GM12874 (cell line): ENCODE results near the gene KAZALD1.

Experiments
- TF ChIP-seq, protein P1 (sequence below): IDR thresholded peaks from 2 replicates; pipeline ENCODE4 v1.5.1; 2011; ENCODE audit warnings: low read depth, mild to moderate bottlenecking, control low read depth, low read length, moderate library complexity; ENCODE audit not compliant: insufficient read depth

Gene KAZALD1

DNA sequence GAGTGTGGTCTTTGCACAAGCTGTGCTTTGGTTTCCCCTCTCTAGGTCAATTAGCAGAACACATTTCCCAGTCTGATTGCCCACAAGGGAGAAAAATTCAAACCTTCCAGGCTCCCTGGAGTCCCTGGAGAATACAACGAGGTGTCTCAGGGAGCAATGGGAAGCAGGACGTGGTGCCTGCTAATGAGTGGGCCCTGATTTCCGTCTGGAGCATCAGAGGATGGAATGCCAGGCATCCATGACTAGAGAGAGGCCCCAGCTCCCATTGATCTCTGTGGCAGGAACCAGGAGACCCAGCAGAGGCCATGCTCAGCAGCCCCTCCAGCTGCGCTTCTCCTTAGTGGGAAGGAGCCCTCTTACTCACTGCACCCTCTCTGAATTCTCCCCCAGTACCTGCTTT, 36.1 kb downstream of the KAZALD1 start:
- TF ChIP-seq, protein P1, sequence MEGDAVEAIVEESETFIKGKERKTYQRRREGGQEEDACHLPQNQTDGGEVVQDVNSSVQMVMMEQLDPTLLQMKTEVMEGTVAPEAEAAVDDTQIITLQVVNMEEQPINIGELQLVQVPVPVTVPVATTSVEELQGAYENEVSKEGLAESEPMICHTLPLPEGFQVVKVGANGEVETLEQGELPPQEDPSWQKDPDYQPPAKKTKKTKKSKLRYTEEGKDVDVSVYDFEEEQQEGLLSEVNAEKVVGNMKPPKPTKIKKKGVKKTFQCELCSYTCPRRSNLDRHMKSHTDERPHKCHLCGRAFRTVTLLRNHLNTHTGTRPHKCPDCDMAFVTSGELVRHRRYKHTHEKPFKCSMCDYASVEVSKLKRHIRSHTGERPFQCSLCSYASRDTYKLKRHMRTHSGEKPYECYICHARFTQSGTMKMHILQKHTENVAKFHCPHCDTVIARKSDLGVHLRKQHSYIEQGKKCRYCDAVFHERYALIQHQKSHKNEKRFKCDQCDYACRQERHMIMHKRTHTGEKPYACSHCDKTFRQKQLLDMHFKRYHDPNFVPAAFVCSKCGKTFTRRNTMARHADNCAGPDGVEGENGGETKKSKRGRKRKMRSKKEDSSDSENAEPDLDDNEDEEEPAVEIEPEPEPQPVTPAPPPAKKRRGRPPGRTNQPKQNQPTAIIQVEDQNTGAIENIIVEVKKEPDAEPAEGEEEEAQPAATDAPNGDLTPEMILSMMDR = no peak

DNA sequence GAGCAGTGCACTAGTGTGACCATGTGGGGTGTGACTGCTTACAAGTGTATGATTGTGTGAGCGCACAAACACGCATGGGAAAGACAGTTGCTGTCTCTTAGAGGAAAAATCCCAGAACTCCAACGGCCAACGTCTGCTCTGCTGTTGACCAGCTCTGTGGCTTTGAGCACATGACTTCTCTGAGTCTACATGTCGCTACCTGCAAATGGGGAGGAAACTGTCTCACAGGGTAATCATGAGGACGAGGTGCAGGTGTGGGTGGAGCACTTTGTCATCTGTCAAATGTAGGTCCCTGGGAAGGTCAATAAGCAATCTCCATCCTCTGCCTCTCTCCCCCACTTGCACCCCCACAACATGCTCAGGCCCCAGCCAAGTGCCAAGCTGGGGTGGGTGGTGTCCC, 38.1 kb downstream of the KAZALD1 start:
- TF ChIP-seq, protein P1 = no peak

DNA sequence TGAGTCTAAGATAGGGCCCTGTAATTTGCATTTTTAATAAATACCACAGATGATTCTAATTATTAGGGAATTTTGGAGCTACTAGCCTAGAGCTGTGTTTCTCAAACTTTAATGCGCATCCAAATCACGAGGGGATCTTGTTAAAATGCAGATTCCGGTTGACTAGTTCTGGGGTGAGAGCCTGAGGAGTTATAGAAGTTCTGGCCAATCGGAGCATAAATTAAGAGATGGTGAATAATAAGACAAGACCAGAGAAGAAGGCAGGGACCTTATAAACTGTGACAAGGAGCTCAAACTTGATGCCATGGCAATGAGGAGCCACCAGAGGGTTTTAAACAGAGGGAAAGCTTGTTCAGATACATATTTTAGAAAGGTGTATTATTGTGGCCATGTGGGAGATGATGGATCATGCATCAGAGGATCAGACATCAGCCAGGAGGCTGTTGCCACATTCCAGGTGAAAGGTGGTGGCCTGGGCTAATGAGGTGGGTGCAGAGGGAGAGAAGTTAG, 39.6 kb downstream of the KAZALD1 start:
- TF ChIP-seq, protein P1 = no peak

DNA sequence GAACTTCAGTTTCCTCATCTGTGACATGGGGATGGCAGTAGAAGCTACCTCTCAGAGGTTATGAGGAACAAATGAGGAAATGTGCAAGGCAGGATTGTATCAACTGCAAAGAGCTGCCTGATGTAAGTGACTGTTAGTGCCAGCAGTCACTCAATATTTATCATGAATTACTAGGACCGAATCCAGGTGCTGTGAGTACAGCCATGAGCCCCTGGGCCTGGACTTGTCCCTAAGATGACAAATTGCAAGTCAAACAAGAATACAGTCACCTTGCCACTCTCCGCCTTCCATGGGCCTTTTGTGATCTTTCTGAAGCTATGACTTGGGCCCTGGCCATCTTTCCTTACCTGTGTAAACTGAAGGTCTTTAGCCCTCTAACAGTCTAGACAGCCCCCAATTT, 41.6 kb downstream of the KAZALD1 start:
- TF ChIP-seq, protein P1 = no peak

DNA sequence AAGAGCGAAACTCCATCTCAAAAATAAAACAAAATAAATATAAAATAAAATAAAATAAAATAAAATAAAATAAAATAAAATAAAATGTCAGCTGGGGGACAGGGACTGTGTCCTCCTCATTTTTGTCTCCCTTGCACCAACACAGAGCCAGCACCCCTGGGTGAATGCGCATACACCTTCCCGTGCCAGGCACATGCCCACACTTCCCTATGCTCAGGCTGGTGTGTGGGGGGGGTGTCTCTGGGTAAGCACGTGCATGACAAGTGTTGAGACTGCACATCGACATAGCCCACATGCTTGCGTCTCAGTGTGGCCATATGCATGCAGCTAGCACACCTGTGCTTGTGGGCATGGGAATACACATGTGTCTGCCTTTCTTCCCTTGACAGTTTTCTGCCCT, 44.6 kb downstream of the KAZALD1 start:
- TF ChIP-seq, protein P1 = no peak

DNA sequence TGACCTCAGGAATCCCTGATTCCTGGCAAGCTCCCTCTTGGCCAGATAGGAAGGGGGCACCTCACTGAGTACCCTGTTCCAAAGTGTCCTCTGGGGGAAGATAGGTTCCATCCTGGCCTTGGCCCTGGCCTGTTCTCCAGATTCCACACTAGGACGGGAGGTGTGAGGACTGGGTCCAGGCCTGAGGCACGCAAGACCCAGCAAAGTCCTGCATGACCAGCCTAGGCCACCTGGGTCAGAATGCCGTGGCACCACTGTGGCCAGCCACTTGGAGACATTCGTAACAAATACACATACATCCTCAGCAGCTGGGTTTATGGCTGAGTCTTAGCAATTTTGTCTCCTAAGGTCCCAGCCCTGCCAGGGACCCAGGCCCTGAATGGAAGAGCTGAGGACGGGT, 46.0 kb downstream of the KAZALD1 start:
- TF ChIP-seq, protein P1 = no peak

DNA sequence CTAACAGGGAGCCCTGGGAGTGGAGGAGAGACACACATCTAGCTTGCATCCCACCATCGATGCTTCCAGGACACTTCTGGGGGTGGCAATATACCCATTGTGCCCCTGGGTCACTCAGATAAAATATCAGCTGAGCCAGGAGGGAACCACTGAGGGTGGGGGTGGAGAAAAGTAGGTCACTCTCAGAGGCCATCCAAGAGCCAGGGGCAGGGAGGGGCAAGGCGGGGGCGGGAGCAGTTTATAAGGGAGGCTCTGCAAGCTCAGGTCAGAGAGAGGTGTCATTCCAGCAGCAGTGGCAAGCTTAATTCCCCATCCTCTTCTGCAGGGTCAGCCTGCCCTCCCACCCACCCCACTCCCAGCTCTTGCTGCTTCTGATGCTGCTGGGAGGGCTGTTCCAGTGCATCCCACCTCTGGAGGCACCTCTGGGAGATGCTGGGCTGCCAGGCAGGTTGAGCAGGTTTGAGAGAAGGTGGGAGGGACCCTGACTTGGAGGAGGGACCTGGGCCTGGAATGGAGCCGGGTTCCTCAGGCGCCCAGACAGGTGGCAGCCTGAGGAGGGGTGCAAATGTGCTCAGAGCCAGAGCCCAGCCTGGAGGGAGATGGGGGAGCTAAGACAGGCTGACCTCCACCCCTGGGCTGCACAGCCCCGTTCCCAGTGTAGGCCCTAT, 49.2 kb downstream of the KAZALD1 start:
- TF ChIP-seq, protein P1 = no peak
